Central memory CD8-positive, alpha-beta T cell (primary cell): ENCODE results near the gene ANO2.
"Not testable (repeated sequence)": the region's sequence is repeated elsewhere in the genome, so short reads cannot be mapped to it uniquely, and the experiment has no call there.

Source experiments
- ATAC-seq: fragments of 150-1000 bp; cut with Tn5 transposase; replicated peaks from 2 replicates; pipeline ENCODE4 v1.10.0; 2022; ENCODE audit warnings: mild to moderate bottlenecking, moderate FRiP score, moderate number of reproducible peaks; ENCODE audit not compliant: poor library complexity, severe bottlenecking; ENCODE audit errors: extremely low read depth
- DNase-seq, 2 donors: peaks; one replicate each; pipeline ENCODE4 v3.0.0; 2021; ENCODE audit warnings: low spot score in 2 of 2
- H3K27ac Mint-ChIP-seq: one replicate; pipeline ENCODE4 v1.8.0; 2022; ENCODE audit warnings: low read depth, mild to moderate bottlenecking, moderate library complexity, mixed read lengths
- H3K27me3 Mint-ChIP-seq: one replicate; pipeline ENCODE4 v1.8.0; 2022; ENCODE audit warnings: mixed read lengths
- H3K36me3 Mint-ChIP-seq: one replicate; pipeline ENCODE4 v1.8.0; 2022; ENCODE audit warnings: mild to moderate bottlenecking, moderate library complexity, mixed read lengths; ENCODE audit not compliant: insufficient read depth
- H3K4me1 Mint-ChIP-seq: one replicate; pipeline ENCODE4 v1.8.0; 2022; ENCODE audit warnings: mixed read lengths
- H3K4me3 Mint-ChIP-seq: one replicate; pipeline ENCODE4 v1.8.0; 2022; ENCODE audit warnings: mild to moderate bottlenecking, moderate library complexity, mixed read lengths
- H3K9me3 Mint-ChIP-seq: one replicate; pipeline ENCODE4 v1.8.0; 2022; ENCODE audit warnings: mixed read lengths

ANO2 gene

GRCh38 chr12:5864972-5865371 lies 80.1 kb downstream of the ANO2 start:
- H3K36me3 Mint-ChIP-seq, result no peaks in the 10 kb centered on the region
- no peak overlapping the region for H3K27ac Mint-ChIP-seq
- H3K4me3 Mint-ChIP-seq, result no peak overlapping the region
- H3K9me3 Mint-ChIP-seq, result peaks cover 3% of the 10 kb centered on the region
- peaks cover 15% of the 10 kb centered on the region for H3K27me3 Mint-ChIP-seq
- no peak for DNase-seq
- ATAC-seq, result no peak
- H3K4me1 Mint-ChIP-seq, result no peaks in the 10 kb centered on the region

DNA sequence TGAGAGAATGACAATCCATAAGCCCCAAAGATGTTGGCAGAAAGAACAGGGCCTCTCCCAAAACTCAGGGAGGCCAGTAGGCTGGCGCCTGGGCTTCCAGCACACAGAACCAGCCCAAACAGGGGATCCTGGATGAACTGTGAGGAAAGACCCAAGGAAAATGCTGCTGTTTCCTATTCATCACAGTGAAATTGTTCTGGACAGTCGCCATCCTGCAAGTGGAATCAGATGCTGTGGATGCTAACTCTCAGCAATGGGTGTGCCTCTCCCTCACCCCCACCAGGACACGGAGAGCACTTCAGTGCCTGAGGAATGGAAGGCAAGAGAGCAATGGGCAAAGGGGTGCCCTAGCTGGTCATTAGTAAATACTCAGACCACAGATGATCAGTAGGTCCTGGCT lies 80.8 kb downstream of the ANO2 start:
- H3K27me3 Mint-ChIP-seq, result peaks cover 20% of the 10 kb centered on the region
- no peaks in the 10 kb centered on the region for H3K4me1 Mint-ChIP-seq
- H3K4me3 Mint-ChIP-seq, result no peak overlapping the region
- no peak for ATAC-seq
- H3K9me3 Mint-ChIP-seq, result peaks cover 4% of the 10 kb centered on the region
- no peak overlapping the region for H3K27ac Mint-ChIP-seq
- H3K36me3 Mint-ChIP-seq, result no peaks in the 10 kb centered on the region
- DNase-seq, result no peak

- Mint-ChIP-seq H3K27me3 (peaks cover 37% of the 10 kb centered on the region), H3K4me1 (no peaks in the 10 kb centered on the region), H3K36me3 (no peaks in the 10 kb centered on the region), H3K4me3 (no peak overlapping the region), H3K9me3 (peaks cover 4% of the 10 kb centered on the region), H3K27ac (no peak overlapping the region)
- no peak for ATAC-seq
- DNase-seq, result no peak
These were observed 83.6 kb downstream of the ANO2 start for GRCh38 chr12:5861416-5861815.

DNA sequence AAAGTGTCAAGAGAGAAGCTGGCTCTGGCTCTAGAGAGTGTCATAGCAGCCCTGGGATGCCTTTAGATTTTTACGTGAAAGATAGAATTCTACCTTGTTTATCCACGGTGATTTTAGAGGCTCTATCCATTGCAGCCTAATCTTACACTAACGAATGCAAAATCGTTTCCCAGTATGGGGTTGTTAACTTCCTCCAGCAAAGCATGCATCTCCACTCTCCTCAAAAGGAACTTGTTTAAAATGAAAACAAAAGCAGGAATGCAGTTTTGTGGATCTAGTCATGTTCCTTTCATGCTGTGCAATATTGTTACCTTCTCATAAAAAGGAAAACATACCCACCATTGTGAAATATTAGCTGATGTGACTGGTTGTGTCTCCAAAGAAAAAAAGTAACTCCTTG lies 88.4 kb downstream of the ANO2 start:
- H3K36me3 Mint-ChIP-seq, result no peaks in the 10 kb centered on the region
- DNase-seq (no peak), ATAC-seq (no peak)
- H3K27me3 Mint-ChIP-seq, result peaks cover 49% of the 10 kb centered on the region
- H3K27ac Mint-ChIP-seq, result no peak overlapping the region
- no peaks in the 10 kb centered on the region for H3K4me1 Mint-ChIP-seq
- H3K9me3 Mint-ChIP-seq, result peaks cover 8% of the 10 kb centered on the region
- H3K4me3 Mint-ChIP-seq, result no peak overlapping the region

GRCh38 chr12:5846950-5847349 lies 98.1 kb downstream of the ANO2 start:
- no peak overlapping the region for H3K27ac Mint-ChIP-seq
- peaks cover 4% of the 10 kb centered on the region for H3K9me3 Mint-ChIP-seq
- no peaks in the 10 kb centered on the region for H3K4me1 Mint-ChIP-seq
- ATAC-seq, result no peak
- no peak overlapping the region for H3K4me3 Mint-ChIP-seq
- H3K36me3 Mint-ChIP-seq, result no peaks in the 10 kb centered on the region
- DNase-seq, result no peak
- peaks cover 36% of the 10 kb centered on the region for H3K27me3 Mint-ChIP-seq

DNA sequence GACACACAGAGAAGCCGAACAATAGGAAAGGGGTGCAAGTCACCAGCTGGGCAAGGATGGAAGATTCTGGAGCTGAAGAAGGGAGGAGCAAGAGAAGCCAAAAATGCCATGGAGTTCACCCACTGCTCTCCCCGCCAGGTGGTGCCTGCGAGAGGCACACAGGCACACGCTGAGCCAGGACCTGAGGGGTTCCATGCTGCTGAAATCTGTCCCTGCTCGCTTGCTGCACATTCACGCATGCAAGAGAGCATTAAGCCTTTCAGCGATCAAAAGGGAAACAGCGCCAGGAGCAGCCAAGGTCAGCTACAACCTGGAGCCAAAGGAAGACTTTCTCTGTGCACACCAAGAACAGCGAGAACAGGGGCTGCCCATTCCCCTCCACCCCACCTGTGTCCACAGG lies 104.1 kb downstream of the ANO2 start:
- H3K4me3 Mint-ChIP-seq, result no peak overlapping the region
- H3K27ac Mint-ChIP-seq, result no peak overlapping the region
- H3K4me1 Mint-ChIP-seq, result no peaks in the 10 kb centered on the region

GRCh38 chr12:5830111-5830510 lies 114.9 kb downstream of the ANO2 start:
- no peak for DNase-seq
- Mint-ChIP-seq H3K9me3 (no peaks in the 10 kb centered on the region), H3K27me3 (peaks cover 51% of the 10 kb centered on the region), H3K27ac (no peak overlapping the region), H3K4me1 (no peaks in the 10 kb centered on the region), H3K4me3 (no peak overlapping the region), H3K36me3 (peaks cover 2% of the 10 kb centered on the region)
- no peak for ATAC-seq

More for the DNA sequence above, 104.1 kb downstream of the ANO2 start:
- no peak for ATAC-seq
- no peak for DNase-seq
- Mint-ChIP-seq H3K27me3 (peaks cover 51% of the 10 kb centered on the region), H3K9me3 (no peaks in the 10 kb centered on the region), H3K36me3 (no peaks in the 10 kb centered on the region)

DNA sequence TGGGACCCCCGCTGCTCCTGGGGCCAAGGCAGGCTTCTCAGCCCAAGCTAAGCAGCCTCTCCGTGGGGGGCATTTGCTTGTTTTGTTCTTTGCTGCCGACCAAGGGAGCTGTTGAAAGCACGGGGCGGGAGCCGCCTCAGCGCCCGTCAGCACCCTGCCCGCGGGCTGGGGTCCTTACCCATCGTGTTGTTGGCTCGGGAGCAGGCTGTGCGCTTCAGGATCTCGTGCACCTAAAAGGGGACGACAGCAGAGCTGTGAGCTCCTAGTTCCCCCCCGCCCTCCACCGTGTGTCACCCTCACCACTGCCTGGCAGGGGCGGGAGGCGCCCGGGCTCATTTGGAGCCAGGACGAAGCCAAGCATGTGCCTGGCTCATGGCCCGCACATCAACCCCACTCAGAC lies 117.5 kb downstream of the ANO2 start:
- H3K4me1 Mint-ChIP-seq, result no peaks in the 10 kb centered on the region
- peaks cover 61% of the 10 kb centered on the region for H3K27me3 Mint-ChIP-seq
- no peak overlapping the region for H3K27ac Mint-ChIP-seq
- H3K9me3 Mint-ChIP-seq, result peaks cover 12% of the 10 kb centered on the region
- H3K4me3 Mint-ChIP-seq, result no peak overlapping the region
- no peaks in the 10 kb centered on the region for H3K36me3 Mint-ChIP-seq
- DNase-seq, result no peak
- no peak for ATAC-seq

- H3K4me3 Mint-ChIP-seq, DNase-seq, H3K27ac Mint-ChIP-seq, H3K36me3 Mint-ChIP-seq, H3K4me1 Mint-ChIP-seq, ATAC-seq: not testable (repeated sequence)
- Mint-ChIP-seq H3K9me3 (peaks cover 13% of the 10 kb centered on the region), H3K27me3 (peaks cover 47% of the 10 kb centered on the region)
These were observed 119.3 kb downstream of the ANO2 start for GRCh38 chr12:5825761-5826160.

DNA sequence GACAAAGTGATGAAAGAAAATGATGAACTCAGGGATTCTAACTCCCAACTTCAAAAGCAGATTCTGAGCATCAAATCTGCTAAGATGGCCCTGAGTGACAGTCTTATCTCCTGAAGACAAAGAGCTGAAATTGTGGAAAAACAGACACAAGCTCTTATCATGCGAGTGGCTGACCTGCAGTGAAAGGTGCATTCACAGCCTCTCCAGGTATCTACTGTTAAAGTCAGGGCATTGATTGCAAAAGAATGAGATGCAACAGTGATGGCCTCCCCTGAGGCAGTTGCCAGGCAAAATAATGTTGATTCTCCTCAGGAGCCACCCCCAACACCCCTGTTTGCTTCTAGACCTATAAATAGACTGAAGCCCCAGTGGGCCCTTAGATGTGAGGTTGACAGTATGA lies 126.2 kb downstream of the ANO2 start:
- H3K27me3 Mint-ChIP-seq, result peaks cover 33% of the 10 kb centered on the region

DNA sequence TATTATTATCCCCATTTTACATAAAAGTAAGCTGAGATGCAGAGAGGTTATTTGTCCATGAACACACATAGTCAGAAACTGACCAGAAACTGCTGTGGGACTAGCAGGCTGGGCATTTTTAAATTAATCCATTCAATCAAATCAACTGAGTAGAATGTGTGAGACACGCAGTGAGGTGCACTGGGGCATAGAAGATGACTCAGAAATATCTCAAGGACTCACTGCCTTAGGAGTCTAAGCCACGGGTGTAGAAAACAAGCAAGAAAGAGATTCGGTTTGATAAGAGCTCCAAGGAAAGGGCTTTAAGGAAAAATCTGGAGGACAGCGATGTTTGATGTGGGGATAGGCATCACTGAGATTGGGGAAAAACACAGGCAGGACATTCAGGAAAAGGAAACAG lies 127.8 kb downstream of the ANO2 start:
- Mint-ChIP-seq H3K9me3 (peaks cover 12% of the 10 kb centered on the region), H3K4me3 (no peak overlapping the region), H3K36me3 (no peaks in the 10 kb centered on the region), H3K27ac (no peak overlapping the region), H3K27me3 (peaks cover 37% of the 10 kb centered on the region), H3K4me1 (no peaks in the 10 kb centered on the region)
- ATAC-seq (no peak), DNase-seq (no peak)

More for the DNA sequence above, 126.2 kb downstream of the ANO2 start:
- ATAC-seq, DNase-seq, H3K36me3 Mint-ChIP-seq, H3K4me1 Mint-ChIP-seq, H3K27ac Mint-ChIP-seq, H3K4me3 Mint-ChIP-seq: not testable (repeated sequence)
- peaks cover 20% of the 10 kb centered on the region for H3K9me3 Mint-ChIP-seq

GRCh38 chr12:5809586-5809985 lies 135.5 kb downstream of the ANO2 start:
- Mint-ChIP-seq H3K27ac (no peak overlapping the region), H3K4me3 (no peak overlapping the region), H3K27me3 (peaks cover 38% of the 10 kb centered on the region), H3K36me3 (no peaks in the 10 kb centered on the region), H3K4me1 (no peaks in the 10 kb centered on the region), H3K9me3 (no peaks in the 10 kb centered on the region)
- no peak for DNase-seq
- no peak for ATAC-seq

- Mint-ChIP-seq H3K27me3 (peaks cover 32% of the 10 kb centered on the region), H3K4me1 (no peaks in the 10 kb centered on the region), H3K27ac (no peak overlapping the region), H3K4me3 (no peak overlapping the region), H3K36me3 (no peaks in the 10 kb centered on the region), H3K9me3 (no peaks in the 10 kb centered on the region)
- ATAC-seq, result no peak
- no peak for DNase-seq
These were observed 136.1 kb downstream of the ANO2 start for GRCh38 chr12:5808981-5809380.
